HG02571 (cell line): Measurements from ENCODE around the gene CA9.

Experiments
- ATAC-seq: cut with Tn5 transposase; IDR thresholded peaks from one replicate; pipeline ENCODE4 v1.9.1; 2021; ENCODE audit warnings: mild to moderate bottlenecking, moderate library complexity; ENCODE audit not compliant: unreplicated experiment

Gene CA9

DNA sequence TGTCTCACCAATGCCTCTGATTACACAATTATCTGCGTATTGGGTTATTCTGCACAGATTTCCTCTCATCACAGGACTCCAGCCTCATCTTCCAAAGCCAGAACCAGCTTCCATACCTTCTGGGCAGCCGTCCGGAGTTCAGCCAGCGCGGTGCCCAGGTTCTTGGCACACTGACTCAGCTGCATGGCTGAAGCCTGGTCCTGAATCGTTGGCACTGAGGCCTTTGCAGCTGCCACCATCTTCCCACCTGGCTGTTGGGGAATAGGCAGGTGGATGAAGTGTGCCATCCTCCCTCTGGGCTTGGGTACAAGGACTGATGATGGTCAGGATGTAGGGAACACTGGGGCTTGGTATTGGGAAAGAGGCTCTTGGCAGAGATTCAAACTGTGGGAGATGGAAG lies 40.4 kb downstream of the CA9 start:
- no peak for ATAC-seq

DNA sequence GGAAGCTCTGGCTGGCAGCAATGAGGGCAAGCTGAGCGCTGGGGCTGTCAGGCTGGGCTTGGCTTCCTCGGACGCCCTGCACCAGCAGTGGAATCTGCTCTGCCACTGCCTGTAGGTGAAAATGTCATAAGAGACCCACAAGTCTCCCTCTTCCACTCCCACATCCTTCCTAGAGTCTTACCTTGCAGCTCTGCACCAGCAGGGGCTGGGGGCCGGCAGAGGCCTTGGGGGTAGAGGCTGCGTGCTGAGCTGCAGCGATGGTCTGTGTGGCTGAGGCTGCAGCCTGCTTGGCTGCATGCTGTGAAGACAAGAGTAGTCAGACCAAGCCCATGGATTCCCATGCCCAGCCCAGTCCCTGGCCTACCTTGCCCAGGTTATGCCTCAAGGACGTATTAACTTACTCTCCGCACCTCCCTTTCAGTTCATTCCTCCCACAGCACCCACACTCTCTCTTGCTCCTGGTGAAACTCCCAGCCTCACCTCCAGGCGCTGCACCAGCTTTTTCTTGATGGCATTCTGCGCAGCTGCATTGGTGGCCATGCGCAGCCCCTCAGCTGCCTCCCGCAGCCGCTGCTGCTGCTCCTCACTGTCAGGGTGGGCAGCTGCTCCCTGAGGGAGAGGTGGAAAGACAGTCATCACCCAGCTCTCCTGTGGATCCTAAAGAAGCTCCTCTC lies 41.0 kb downstream of the CA9 start:
- no peak for ATAC-seq

DNA sequence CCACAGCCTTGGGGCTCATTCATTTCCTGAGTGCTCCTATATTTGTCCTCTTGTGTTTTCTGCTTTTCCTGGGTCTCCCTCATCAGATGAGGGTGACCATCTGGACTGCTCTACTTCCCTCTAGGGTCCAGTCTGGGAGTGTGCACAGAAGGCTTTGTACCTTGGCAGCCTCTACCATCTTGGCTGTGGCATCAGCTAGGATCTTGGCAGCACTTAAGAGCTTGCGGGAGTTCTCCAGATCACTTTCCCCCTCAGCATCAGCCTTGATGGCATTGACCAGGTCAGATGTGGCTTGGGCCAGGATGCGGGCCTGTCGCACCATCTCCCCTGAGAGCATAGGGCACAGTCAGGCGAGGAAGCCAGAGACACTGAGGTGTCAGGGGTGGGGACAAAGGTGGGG lies 42.5 kb downstream of the CA9 start:
- no peak for ATAC-seq

DNA sequence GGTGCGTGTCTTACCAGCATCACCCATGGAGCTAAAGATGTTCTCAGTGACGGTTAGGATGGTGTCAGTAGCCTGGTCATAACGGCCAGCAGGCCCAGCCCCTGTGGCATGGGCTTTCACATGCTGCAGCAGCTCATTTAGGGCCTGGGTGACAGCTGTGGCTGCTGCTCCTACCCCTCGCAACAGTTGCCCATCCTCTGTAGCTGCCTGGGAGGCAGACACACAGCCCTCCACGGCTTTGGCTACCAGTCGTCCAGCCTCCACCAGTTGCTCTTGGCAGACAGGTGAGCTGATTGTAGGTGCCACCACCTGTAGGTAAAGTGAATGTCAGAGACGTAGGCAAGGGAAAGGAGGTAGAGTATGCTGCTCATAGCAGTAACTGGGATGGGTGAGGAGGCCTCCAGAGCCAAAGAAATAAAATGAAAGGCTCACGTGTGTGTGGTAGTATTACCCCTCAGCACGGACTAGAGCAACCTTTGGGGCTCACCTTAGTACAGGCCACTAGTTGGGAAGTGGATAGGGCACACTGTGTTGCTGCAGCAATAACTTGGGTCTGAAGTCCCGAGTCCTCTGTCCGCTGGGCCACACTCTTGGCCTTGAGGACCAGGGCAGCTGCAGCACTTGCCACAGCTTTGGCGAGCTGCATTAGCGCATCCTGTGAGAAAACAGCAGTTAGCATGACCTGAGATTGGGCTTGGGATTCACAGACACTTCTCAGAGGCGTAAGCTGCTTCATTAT lies 43.6 kb downstream of the CA9 start:
- no peak for ATAC-seq

DNA sequence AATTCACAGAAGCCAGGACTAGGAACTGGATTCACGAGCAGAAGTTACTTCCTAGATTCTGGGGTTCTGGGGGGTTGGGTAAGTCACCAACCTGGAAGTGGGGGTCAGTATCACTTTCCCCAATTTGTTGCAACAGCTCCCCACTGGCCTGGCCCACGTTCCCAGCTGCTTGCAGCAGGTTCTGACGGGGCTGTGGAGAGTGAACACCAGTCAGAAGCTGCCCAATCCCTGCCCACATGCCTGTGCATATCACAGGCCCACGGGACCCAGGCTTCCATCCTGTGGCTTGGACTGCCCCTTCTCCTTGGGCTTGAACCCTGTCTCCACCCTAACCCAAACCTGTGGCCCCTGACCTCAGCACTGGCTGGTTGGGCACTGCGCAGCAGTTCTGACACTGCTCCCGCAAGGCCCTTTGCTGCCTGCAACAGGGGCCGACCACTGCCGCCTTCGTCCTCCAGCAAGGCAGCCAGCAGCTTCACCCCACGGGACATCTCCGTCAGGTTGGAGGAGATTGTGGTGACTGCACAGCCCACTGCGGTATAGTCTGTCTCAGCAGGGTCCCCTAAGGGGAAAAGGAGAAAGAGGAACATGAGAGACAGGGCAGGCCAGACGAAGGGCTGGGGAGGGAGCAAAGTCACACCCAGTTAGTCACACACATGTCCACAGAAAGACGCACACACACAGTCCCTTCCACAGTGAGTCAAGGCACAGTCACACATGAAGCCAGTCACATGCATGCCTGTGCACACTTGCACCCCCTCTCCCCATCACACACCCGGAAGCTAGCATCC lies 45.2 kb downstream of the CA9 start:
- no peak for ATAC-seq

DNA sequence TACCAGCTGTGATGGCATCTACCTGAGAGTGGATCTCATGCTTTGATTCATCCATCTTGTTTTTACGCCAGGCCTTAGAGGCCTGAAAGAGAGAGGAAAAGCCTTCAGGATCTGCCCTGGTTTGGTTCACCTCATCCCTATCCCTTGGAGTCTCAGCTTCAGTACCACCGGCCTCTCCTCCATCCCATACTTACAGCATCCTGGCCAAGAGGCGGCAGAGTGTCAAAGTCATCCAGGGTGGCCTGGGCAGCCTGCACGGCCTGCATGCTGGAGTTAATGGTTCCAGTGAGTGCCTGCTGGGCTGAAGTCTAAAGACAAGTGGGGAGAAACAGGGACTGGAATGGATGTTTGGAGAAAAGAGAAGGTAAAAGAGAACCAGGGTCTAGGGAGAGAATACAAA lies 45.8 kb downstream of the CA9 start:
- ATAC-seq: no peak

DNA sequence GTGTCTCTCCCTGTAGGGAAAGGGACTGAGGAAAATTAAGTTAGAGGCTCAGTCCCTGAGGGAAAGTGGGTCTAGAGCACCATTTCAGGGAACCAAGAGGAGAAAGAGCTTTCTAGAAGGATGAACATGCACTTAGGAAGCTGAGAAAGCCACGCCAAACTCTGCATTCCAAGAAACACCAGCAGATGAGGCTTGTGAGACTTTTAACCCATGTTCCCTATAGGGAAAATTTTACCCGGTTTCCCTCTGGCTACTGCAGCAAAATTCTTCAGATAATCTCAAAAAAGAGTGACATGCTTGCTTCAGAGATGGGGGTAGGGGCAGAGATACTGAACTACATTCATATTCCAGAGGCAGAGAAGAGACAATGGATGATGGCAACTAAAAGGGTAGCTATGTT lies 49.7 kb downstream of the CA9 start:
- ATAC-seq: no peak

DNA sequence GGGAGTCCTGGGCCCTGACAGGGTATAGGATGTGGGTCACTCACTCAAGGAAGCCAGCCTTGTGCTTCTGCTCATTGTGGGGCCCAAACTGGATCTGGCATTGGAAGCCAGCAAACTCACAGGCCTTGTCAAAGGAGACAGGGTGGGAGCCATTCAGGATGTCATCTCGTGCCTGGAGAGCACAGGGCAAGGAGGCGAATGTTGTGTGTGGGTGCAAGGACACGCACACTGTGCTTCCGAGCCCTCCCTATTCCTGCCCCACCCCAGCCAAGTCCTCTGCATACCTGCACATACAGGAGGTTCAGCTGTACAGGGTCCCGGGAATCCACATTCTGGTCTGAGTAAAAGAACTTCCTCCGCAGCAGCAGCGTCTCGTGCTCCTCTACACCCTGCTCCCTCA lies 50.2 kb downstream of the CA9 start:
- no peak for ATAC-seq

DNA sequence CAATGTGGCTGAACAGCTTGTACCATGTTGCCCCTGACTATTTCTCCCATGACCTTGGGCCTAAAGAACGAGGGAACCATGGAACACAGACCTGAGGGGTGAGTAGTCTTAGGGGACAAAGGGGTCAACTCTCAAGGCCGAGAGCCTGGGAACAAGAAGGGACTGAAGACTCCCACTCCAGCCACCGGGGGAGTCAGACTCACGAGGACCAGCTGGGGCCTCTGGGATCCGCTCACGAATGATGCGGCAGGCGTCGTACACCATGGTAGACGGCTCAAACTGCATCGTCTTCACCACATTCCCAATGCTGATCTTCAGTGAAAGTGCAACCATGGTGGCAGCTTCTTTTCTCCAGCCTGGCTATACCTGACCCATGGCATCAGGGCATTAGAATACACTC lies 51.6 kb downstream of the CA9 start:
- ATAC-seq: no peak

DNA sequence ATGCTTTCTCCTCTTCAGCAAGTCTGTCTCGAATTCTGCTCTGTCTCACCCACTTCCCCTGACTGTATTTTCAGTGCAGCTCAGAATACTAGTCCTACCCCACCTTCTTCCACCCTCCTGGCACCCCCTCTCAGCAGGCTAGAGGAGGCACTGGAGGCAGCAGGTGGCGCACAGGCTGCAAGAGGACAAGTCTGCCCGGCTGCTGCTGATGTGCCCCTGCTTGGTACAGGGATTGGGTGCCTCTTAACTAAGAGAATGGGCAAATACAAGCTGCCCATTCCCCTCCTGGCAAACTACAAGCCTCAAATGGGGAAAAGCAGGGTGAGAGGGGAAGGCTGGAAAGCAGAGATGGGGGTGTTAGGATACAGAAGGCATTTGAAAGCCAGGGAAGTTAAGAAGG lies 53.2 kb downstream of the CA9 start:
- ATAC-seq: no peak

DNA sequence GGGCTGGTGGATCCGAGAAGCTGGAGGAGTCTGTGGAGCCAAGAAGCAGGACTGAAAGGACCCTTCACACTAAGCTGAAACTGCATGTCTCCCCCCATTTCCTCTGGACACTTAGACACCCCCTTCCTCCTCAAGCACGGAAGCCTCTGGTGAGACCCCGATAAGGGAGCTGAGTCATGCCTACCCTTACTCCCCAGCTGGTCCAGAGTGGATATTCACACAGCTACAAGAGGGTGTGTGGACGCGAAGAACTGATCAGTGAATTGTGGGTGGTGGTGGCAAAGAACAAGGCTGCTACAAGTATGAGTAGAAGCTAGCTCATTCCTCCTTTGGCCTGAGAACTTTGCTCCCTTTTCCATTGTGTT lies 53.9 kb downstream of the CA9 start:
- no peak for ATAC-seq

DNA sequence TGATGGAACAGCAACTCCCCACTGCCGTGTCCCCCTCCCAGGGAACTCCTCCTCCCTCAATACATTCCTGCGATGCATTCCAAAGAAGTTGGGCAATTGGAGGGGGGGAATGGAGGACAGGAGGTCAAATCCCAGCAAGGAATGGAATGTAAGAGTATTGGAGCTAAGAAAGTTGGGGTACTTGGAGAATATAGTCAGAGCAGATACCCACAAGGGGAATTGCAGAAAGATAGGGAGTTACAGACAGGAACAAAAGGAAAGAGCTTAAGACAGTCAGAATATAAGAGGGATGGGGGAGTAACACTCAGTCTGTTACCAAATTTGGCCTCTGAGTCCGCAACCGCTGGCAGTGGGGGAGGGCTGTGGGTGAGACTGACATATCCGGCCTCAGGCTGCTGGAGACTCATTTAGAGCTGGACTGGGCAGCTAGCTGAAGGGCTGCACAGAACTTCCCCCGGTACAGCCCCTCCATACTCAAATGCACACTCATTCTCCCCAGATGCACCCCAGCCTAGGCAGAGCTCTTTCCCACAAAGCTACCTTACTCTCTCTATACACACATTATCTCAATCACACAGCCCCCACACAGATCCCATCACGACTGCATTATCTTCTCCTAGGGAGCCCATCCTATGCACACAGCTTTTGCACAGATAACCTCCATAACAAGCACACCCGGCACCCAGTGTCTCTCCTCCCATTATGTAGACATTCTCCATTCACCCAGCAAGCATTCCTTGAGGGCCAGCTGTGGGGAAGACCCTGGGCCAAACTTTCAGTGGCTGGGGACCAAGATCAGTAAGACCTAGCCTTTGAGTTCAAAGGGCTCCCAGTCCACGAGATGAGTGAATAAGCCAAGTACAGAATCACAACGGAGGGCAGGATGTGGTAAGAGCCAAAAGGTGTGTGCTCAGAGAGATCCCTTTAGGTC lies 54.6 kb downstream of the CA9 start:
- no peak for ATAC-seq

DNA sequence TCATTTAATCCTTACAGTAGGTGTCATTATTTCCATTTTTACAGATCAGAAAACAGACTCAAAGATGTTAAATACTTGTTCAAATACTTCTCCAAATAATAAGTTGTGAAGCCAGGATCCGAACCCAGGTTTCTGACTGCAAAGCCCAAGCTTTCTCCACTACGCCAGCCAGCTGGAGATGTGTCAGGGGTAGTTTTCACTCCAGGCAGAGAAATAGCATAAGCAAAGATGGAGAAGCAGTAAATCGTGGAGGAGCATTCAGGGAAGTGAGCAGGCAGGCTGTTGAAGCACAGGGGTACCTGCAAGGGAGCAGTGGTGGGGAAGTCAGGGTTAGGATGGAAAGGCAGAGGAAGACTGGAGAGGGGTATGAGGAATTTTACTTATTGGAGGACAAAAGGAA lies 55.4 kb downstream of the CA9 start:
- ATAC-seq: no peak

DNA sequence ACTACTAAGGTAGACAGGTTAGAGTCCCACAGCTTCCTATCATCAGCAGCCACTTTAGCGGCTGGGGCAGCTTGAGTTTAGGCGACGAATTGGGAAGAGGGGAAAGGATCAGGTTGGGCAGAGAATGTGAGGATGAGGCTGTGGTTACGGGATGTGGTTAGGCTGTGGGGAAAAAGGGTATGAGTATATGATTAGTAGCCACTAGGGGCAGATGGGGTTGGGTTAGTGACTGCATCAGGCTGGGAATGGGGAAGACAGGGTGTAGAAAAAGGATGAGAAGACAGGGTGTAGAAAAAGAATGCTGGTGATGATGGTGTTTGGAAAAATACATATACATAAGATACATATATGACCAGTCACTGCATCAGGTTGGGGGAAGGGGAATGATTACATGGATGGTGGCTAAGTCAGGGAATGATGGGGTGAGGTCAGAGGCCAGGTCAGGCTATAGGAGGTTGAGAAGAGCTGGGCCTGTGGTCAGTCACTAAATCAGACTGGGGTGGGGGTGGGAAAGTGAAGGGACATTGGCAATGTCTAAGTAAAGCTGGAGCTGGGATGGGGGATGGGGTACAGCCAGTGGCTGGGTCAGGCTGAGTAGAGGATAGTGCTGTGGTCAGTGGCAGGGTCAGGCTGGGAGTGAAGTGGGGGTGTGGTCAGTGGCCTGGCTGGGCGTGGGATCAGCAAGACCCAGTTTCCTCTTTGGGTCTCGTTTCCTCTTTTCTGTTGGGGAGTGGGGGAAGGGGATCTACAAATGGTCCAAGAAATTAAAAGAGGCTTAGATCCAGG lies 56.2 kb downstream of the CA9 start:
- no peak for ATAC-seq

DNA sequence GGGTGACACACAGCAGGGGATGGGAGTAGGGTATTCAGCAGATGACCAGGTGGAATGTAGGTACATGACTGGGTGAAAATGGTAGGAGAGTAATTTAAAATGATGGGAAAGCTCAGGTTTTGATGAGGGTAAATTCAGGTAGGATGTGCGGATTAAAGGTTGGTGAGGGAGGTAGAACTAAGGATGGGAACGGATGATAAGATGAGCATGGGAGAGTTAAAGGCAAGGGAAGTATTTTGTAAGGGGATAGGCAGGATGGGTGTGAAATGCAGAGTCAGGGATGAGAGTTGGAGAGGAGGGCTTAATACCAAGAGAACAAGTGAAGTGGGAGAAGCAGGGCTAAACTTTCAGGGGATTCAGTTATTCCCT lies 56.7 kb downstream of the CA9 start:
- no peak for ATAC-seq
